ENCODE results near the gene MED26.
A peak's percentile ranks its signal among the peaks of the same experiment; 100 is the strongest.
"Not testable (repeated sequence)": the region's sequence is repeated elsewhere in the genome, so short reads cannot be mapped to it uniquely, and the experiment has no call there.

Gene MED26

DNA sequence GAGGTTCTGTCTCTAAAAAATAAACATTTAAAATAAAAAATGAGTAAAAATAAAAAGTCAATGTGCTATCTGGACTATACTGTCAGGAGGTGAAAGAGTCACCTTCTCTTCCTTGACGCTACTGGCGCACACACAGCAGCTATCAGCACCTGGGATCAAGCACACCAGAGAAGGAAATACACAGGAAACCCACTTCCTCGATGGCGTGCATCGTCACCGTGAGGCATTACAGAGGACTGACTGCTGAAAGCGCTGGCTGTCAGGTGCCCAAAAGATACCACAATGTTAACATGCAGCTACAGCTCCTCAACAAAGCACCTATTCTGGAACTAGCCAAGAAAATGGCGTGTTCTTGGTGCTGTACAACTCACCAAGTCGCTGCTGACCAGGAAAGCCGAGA, 61.8 kb downstream of the MED26 start:
- H3K27ac Mint-ChIP-seq: peak overlapping the region; percentile 92 to 96

DNA sequence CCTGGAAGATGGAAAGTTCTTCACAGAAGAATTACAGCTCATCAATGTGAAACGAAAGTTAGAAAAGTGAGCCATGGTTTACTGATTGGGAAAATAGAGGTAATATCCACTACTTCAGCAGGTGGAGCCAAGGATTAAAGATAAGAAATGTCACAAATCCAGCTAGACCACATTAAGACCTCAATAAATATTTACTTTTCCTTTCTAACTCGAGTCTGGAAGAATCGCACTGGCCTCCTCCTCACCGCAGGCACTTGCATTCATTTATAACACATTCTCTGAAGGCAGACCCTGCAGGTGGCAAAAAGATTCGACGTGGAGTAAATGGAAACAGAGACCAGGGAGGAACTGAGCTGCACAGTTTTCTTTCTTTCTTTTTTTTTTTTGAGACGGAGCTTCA, 63.2 kb downstream of the MED26 start:
- Mint-ChIP-seq H3K27me3 (no peaks in the 10 kb centered on the region), H3K4me3 (no peak overlapping the region), H3K27ac (no peak overlapping the region), H3K9me3 (no peaks in the 10 kb centered on the region), H3K4me1 (peaks cover 33% of the 10 kb centered on the region)
- DNase-seq (no peak), ATAC-seq (no peak)

More for the DNA sequence above, 61.8 kb downstream of the MED26 start:
- Mint-ChIP-seq H3K9me3 (no peaks in the 10 kb centered on the region), H3K27me3 (no peaks in the 10 kb centered on the region), H3K4me3 (peak overlapping the region; percentile 65 to 82), H3K4me1 (peaks cover 46% of the 10 kb centered on the region)
- DNase-seq (peak; percentile 27 to 60), ATAC-seq (peak; percentile 97)

DNA sequence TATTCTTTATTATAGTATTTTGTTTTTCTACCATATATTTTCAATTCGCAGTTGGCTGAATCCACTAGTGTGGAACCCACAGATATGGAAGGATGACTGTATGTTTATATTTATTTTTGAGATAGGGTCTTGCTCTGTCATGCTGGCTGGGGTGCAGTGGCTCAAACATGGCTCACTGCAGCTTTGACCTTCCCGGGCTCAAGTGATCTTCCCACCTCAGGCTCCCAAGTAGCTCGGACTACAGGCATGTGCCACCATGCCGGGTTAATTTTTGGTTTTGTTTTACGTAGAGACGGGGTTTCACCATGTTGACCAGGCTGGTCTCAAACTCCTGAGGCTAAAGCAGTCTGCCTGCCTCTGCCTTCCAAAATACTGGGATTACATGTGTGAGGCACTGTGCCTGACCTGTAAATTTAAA, 65.4 kb downstream of the MED26 start:
- no peak for DNase-seq
- Mint-ChIP-seq H3K27ac (no peak overlapping the region), H3K4me1 (peaks cover 11% of the 10 kb centered on the region), H3K27me3 (no peaks in the 10 kb centered on the region), H3K9me3 (no peaks in the 10 kb centered on the region), H3K4me3 (no peak overlapping the region)
- no peak for ATAC-seq

DNA sequence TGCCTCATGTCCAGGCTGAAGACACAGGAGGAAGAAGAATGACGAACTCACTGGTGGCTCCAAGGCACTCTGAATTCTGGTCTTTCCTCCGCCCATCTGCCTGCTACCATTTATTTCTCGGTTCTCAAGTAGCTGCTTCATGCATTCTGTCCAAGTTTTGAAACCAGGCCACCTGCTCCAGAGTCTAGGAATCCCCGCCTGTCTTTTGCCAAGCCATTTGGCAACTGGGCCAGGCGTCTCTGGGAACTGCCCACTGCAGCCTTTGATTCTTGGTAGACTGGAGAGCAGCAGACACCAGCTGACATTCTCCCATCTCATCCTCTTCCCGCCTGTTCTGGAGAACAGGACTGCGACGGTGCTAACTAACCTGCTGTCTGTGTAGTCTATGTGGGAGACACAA, 66.6 kb downstream of the MED26 start:
- peaks cover 6% of the 10 kb centered on the region for H3K4me1 Mint-ChIP-seq
- DNase-seq: no peak

DNA sequence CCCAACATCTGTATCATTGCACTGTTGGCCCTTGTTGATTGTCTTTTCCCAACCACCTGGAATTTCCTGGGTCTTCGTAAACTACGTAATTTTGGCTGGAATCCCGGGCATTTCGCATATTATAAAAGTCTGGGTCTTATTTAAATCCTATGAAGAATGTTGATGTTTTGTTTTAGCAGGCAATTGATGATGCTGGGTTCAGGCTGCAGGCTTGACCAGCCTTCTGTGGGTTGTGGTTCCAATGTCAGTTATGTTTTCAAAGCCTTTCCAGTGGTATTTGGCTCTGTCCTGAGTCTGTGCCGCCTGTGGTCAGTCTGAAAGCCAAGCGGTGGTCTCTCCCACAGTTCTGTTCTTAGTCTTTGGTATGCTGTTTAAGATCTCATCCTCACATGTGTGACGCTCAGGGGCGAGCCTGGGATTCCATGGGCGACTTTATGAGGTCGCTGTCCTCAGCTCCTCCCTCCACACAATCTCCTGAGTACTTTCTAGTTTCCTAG, 68.2 kb downstream of the MED26 start:
- ATAC-seq: no peak
- H3K27ac Mint-ChIP-seq: peak overlapping the region in 1 of 2 donors; percentile 50
- no peak for DNase-seq
- H3K4me3 Mint-ChIP-seq: no peak overlapping the region
- no peaks in the 10 kb centered on the region for H3K27me3 Mint-ChIP-seq
- H3K9me3 Mint-ChIP-seq: no peaks in the 10 kb centered on the region
- no peaks in the 10 kb centered on the region for H3K4me1 Mint-ChIP-seq

More for the DNA sequence above, 66.6 kb downstream of the MED26 start:
- no peaks in the 10 kb centered on the region for H3K9me3 Mint-ChIP-seq
- peak overlapping the region in 1 of 2 donors; percentile 42 for H3K27ac Mint-ChIP-seq
- no peaks in the 10 kb centered on the region for H3K27me3 Mint-ChIP-seq
- no peak for ATAC-seq
- no peak overlapping the region for H3K4me3 Mint-ChIP-seq

GRCh38 chr19:16554776-16555175, 73.2 kb downstream of the MED26 start:
- no peaks in the 10 kb centered on the region for H3K9me3 Mint-ChIP-seq
- ATAC-seq (no peak), DNase-seq (no peak)
- peaks cover 6% of the 10 kb centered on the region for H3K4me1 Mint-ChIP-seq
- no peak overlapping the region for H3K4me3 Mint-ChIP-seq
- H3K27ac Mint-ChIP-seq: peak overlapping the region in 1 of 2 donors; percentile 76
- no peaks in the 10 kb centered on the region for H3K27me3 Mint-ChIP-seq

GRCh38 chr19:16551902-16552301, 76.1 kb downstream of the MED26 start:
- peaks cover 20% of the 10 kb centered on the region for H3K4me1 Mint-ChIP-seq
- H3K27me3 Mint-ChIP-seq, H3K9me3 Mint-ChIP-seq, DNase-seq, H3K4me3 Mint-ChIP-seq, ATAC-seq, H3K27ac Mint-ChIP-seq: not testable (repeated sequence)

DNA sequence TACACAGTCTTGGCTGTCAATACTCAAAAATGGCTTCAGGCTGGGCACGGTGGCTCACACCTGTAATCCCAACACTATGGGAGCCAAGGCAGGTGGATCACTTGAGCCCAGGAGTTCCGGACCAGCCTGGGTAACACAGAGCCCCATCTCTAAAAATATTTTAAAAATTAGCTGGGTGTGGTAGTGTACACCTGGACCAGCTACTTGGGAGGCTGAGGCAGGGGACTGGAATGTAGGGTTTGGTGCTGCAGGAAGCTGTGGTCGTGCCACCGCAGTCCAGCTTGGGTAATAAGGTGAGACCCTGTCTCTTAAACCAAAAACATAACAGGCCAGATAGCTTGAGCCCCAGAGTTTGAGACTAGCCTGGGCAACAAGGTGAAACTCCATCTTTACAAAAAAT, 79.0 kb downstream of the MED26 start:
- ATAC-seq (no peak), DNase-seq (no peak)
- no peak overlapping the region for H3K4me3 Mint-ChIP-seq
- peaks cover 40% of the 10 kb centered on the region for H3K4me1 Mint-ChIP-seq
- no peaks in the 10 kb centered on the region for H3K9me3 Mint-ChIP-seq
- peak overlapping the region in 1 of 2 donors; percentile 67 for H3K27ac Mint-ChIP-seq
- no peaks in the 10 kb centered on the region for H3K27me3 Mint-ChIP-seq

DNA sequence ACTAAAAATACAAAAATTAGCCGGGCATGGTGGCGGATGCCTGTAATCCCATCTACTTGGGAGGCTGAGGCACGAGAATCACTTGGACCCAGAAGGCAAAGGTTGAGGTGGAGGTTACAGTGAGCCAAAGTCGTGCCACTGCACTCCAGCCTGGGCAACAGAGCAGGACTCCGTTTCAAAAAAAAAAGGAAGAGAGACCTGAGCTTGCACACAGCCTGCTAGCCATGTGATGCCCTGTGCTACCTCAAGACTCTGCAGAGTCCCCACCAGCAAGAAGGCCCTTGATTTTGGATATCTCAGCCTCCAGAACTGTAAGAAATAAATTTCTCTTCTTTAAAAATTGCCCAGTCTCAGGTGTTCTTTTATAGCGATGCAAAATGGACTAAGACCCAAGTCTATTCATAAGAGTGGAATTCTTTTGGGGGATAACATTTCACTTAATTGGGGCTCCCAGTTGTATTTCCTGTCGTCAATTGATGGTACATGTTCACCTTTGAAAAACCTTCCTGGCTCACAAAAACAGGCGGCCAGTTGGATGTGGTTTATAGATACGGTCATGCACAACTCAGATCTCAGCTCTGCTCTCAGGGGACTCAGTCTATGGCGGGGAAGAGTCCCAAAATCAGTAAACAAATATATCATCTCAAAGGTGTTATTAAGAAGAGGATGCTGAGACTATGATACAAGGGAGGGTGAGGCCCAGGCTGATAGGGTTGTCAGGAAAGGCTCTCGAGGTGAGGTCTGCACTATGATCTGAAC, 83.4 kb downstream of the MED26 start:
- Mint-ChIP-seq H3K4me1 (peaks cover 62% of the 10 kb centered on the region), H3K9me3 (no peaks in the 10 kb centered on the region), H3K27ac (no peak overlapping the region), H3K27me3 (no peaks in the 10 kb centered on the region), H3K4me3 (peak overlapping the region in 1 of 2 donors; percentile 24)
- no peak for ATAC-seq
- DNase-seq: no peak

GRCh38 chr19:16543734-16544133, 84.3 kb downstream of the MED26 start:
- Mint-ChIP-seq H3K27ac (peak overlapping the region in 1 of 2 donors; percentile 19), H3K4me3 (peak overlapping the region; percentile 91 to 95)
- not testable (repeated sequence) for H3K9me3 Mint-ChIP-seq

DNA sequence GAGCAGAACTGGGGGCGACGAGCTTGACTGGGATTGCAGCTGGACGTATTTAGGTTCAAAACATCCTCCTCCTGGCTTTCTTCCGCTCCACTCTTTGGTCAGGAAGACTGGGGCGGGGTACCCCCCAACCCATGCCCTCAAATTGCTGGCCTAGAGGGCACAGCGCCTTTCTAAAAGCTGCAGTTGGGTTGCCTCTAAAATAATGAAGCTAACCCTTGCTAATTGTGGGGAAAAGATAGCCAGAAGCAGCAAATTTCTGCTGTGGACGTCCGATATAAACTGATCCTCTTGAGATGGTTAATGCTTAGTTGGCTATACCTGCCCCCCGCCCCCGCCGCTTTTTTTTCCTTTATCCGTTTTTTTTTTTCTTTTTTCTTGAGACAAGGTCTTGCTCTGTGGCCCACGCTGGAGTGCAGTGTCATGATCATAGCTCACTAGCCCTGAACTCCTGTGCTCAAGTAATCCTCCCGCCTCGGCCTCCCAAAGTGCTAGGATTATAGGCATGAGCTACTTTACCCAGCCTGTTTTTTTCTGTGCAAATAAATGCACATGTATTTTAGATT, 85.0 kb downstream of the MED26 start:
- ATAC-seq (no peak), DNase-seq (no peak)
- Mint-ChIP-seq H3K4me1 (peaks cover 75% of the 10 kb centered on the region), H3K9me3 (no peaks in the 10 kb centered on the region), H3K4me3 (peak overlapping the region; percentile 91 to 95), H3K27me3 (no peaks in the 10 kb centered on the region), H3K27ac (peak overlapping the region; percentile 87 to 97)

More at GRCh38 chr19:16543734-16544133, 84.3 kb downstream of the MED26 start:
- H3K4me1 Mint-ChIP-seq: peaks cover 68% of the 10 kb centered on the region
- not testable (repeated sequence) for DNase-seq, ATAC-seq, H3K27me3 Mint-ChIP-seq

- Mint-ChIP-seq H3K27me3 (no peaks in the 10 kb centered on the region), H3K4me3 (peak within 1 kb of the TSS; percentile 91 to 95), H3K9me3 (no peaks in the 10 kb centered on the region), H3K4me1 (peaks cover 77% of the 10 kb centered on the region), H3K27ac (peak within 1 kb of the TSS; percentile 87 to 97)
- DNase-seq (peak; percentile 93 to 94), ATAC-seq (peak; percentile 90)
Measured at GRCh38 chr19:16542045-16542909, 85.7 kb downstream of the MED26 start, which contains the start of gene CHERP. TSS of gene CHERP (minus strand) at chr19:16542437. CDS start at chr19:16542378, 59 bp downstream.

DNA sequence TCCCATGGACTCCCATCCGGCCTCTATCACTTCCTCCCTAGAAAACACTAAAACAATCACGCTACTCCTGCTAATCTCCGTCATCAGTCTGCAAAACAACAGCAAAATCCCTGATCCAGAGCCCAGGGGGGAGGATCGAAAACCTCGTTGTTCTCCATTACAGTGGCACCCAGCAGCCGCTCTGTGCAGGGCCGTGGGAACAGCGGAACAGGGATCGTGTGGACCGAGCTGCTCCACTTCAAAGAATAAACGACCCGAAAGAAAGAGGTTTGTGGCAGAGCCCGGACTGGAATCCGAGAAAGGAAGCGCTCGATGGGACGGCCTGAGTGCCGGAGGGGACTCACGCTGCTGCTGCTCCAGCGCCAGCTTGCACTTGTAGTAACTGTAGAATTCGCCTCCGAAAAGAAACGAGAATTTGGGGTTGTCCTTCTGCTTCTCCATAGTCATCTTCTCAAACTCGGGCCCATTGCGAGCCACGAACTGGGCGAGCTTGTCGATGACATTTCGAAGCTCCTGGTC, 86.4 kb downstream of the MED26 start:
- ATAC-seq: peak; percentile 1
- peaks cover 77% of the 10 kb centered on the region for H3K4me1 Mint-ChIP-seq
- DNase-seq: no peak
- peak overlapping the region in 1 of 2 donors; percentile 91 for H3K27ac Mint-ChIP-seq
- H3K4me3 Mint-ChIP-seq: peak overlapping the region; percentile 91 to 95
- no peaks in the 10 kb centered on the region for H3K9me3 Mint-ChIP-seq
- H3K27me3 Mint-ChIP-seq: no peaks in the 10 kb centered on the region

GRCh38 chr19:16540948-16541347, 87.1 kb downstream of the MED26 start:
- H3K27me3 Mint-ChIP-seq: no peaks in the 10 kb centered on the region
- ATAC-seq (no peak), DNase-seq (no peak)
- H3K27ac Mint-ChIP-seq: peak overlapping the region; percentile 46 to 91
- peak overlapping the region; percentile 91 to 95 for H3K4me3 Mint-ChIP-seq
- no peaks in the 10 kb centered on the region for H3K9me3 Mint-ChIP-seq
- H3K4me1 Mint-ChIP-seq: peaks cover 84% of the 10 kb centered on the region

- H3K4me1 Mint-ChIP-seq: peaks cover 58% of the 10 kb centered on the region
Measured at GRCh38 chr19:16537111-16537510, 90.9 kb downstream of the MED26 start.

More at GRCh38 chr19:16537111-16537510, 90.9 kb downstream of the MED26 start:
- no peak for DNase-seq
- ATAC-seq: no peak
- Mint-ChIP-seq H3K27ac (no peak overlapping the region), H3K4me3 (no peak overlapping the region), H3K27me3 (no peaks in the 10 kb centered on the region), H3K9me3 (no peaks in the 10 kb centered on the region)
